Activated CD4-positive, alpha-beta T cell treated with anti-CD3 and anti-CD28 coated beads, Interleukin-2, amount 10 ng/mL, durations not matched to agents 7 days and 5 days (primary cell): ENCODE measurements around the gene OLIG3. TPM values are rescaled to one million over a fixed set of nuclear protein-coding genes. Genes with fewer than 3 reads are reported as not detected.

Experiments used
- CTCF ChIA-PET: fragments of 350-600 bp; sonication (Branson Sonifier 250); formaldehyde crosslinking; loops from one replicate; lab custom pipeline; 2021; ENCODE audit warnings: antibody characterized with exemption; lab: Charles Lee
- POLR2A ChIA-PET: fragments of 350-600 bp; sonication (Branson Sonifier 250); formaldehyde crosslinking; loops from one replicate; lab custom pipeline; 2021; ENCODE audit warnings: antibody characterized with exemption; lab: Charles Lee
- DNase-seq: peaks from one replicate; pipeline ENCODE4 v3.0.0-alpha.2; 2020
- H3K27ac Mint-ChIP-seq: one replicate; pipeline ENCODE4 v1.8.0; 2021; ENCODE audit warnings: mild to moderate bottlenecking, moderate library complexity, mixed read lengths
- H3K27me3 Mint-ChIP-seq: one replicate; pipeline ENCODE4 v1.8.0; 2021; ENCODE audit warnings: mixed read lengths
- H3K36me3 Mint-ChIP-seq: one replicate; pipeline ENCODE4 v1.8.0; 2021; ENCODE audit warnings: low read depth, mixed read lengths
- H3K4me1 Mint-ChIP-seq: one replicate; pipeline ENCODE4 v1.8.0; 2021; ENCODE audit warnings: mixed read lengths
- H3K4me3 Mint-ChIP-seq: one replicate; pipeline ENCODE4 v1.8.0; 2021; ENCODE audit warnings: mild to moderate bottlenecking, moderate library complexity, mixed read lengths
- H3K9me3 Mint-ChIP-seq: one replicate; pipeline ENCODE4 v1.8.0; 2021; ENCODE audit warnings: mixed read lengths
- total RNA-seq, 2 experiments: library from RNA; stranded (reverse); gene quantifications; one replicate each; pipeline ENCODE4 v1.2.3, GENCODE V29; 2021

Gene OLIG3
- total RNA-seq, result not detected

DNA sequence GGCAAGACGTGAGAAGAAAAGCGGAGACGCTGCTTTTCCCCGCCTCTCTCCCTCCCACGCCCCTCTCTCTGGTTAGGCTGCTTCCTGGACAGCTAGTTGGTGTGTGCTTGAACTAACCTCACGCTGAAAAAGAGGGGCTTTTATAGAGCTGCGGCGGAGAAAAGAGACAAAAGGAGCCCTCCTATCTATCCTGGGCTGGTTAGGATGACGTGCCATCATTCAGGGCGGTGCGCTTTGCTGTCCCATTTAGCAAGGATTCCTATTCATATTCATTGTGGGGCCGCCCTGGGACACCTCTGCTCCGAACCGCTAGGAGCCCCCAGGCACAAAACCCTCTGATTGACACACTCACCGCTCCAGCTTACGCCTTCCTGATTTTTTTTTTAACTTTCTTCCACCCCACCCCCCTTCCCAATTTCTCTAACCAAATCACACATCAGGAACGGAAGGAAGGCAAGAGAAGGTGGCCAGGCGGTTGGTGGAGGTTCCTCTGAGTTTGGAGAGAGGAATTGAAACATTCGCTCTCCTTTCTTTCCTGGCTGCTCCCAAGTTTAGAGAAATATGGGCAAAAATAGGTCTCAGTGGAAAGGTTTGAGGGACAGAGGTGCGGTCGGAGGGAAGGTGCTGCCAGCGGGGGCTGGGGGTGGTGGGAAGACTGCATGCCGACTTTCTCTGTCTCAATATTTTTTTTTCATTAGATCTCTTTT is at the start of gene OLIG3:
TSS of gene OLIG3 (minus strand) at position 114 of the 707 bp plus-strand sequence. CDS start 224 bp downstream, outside the sequence.
- peaks cover 65% of the 10 kb centered on the region for H3K4me1 Mint-ChIP-seq
- peak within 1 kb of the TSS; percentile 58 for H3K4me3 Mint-ChIP-seq
- H3K9me3 Mint-ChIP-seq, result peaks cover 4% of the 10 kb centered on the region
- ChIA-PET POLR2A (no interaction called here), CTCF (interaction anchor here (0.6 to 1.5 kb wide), 3 partner anchors 17 to 144 kb away, joined by 3 read pairs; no protein-coding TSS in a partner anchor)
- H3K27ac Mint-ChIP-seq, result peak within 1 kb of the TSS; percentile 83
- peaks cover 15% of the 10 kb centered on the region for H3K36me3 Mint-ChIP-seq
- peaks cover 96% of the 10 kb centered on the region for H3K27me3 Mint-ChIP-seq
- no peak for DNase-seq

DNA sequence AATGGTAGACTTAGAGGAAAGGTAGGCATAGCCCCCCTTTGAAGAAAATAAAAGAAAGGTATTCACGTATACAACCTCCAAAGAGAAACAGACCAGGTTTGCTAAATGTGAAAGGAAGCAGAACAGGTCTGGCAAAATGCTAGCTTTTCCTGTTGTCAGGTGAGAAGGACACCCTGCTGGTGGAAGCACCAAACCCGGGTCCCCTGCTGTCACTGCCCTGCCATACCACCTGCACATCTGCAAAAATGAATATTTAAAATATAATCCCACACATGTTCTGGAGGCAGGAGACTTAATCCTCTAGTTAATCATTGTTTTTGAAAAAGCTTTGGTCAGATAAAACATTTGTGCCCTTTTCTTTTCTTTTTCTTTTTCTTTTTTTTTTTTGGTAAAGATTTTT is 48.9 kb upstream of the OLIG3 start:
- no peak for DNase-seq
- ChIA-PET POLR2A (no interaction called here), CTCF (interaction anchor here (0.6 kb wide), 1 partner anchor 539 kb away, joined by 4 read pairs; no protein-coding TSS in a partner anchor)
- Mint-ChIP-seq H3K27ac (peak overlapping the region; percentile 59), H3K9me3 (peaks cover 12% of the 10 kb centered on the region), H3K36me3 (peaks cover 20% of the 10 kb centered on the region), H3K27me3 (peaks cover 11% of the 10 kb centered on the region), H3K4me1 (peaks cover 24% of the 10 kb centered on the region), H3K4me3 (no peak overlapping the region)

GRCh38 chr6:137542713-137543112 is 48.5 kb upstream of the OLIG3 start:
- DNase-seq, result no peak
- Mint-ChIP-seq H3K27me3 (peaks cover 10% of the 10 kb centered on the region), H3K27ac (peak overlapping the region; percentile 59), H3K36me3 (peaks cover 20% of the 10 kb centered on the region), H3K4me1 (peaks cover 24% of the 10 kb centered on the region), H3K4me3 (no peak overlapping the region), H3K9me3 (peaks cover 12% of the 10 kb centered on the region)
- CTCF ChIA-PET, result interaction anchor here (0.6 kb wide), 1 partner anchor 539 kb away, joined by 4 read pairs; no protein-coding TSS in a partner anchor
- POLR2A ChIA-PET, result no interaction called here

DNA sequence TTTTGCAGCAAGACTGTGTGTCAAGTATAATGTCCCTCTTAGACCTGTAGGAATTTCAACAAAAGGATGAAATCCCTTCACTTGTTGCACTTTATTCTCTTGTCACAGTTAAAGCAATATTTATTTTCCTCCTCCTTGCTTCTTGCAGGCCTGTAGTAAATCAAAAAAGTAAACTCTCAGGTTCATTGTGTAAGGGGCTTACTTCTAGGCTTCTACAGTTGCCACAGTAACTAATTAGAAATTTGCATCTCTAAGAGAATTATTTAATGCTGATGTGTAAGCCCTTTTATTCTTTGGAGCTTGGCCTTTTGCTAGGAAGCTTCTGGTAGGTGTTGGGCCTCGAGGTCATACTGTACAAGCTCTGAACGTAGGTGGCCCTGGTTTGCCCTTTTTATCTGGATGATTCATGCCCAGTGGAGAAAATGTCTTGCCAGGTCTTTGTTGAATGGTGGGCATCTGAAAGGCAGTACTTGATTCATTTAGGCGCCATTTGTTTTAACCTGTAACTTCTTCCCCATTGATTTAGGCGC is 47.4 kb upstream of the OLIG3 start:
- CTCF ChIA-PET, result no interaction called here
- Mint-ChIP-seq H3K27me3 (peaks cover 10% of the 10 kb centered on the region), H3K4me1 (peaks cover 24% of the 10 kb centered on the region), H3K9me3 (peaks cover 12% of the 10 kb centered on the region), H3K36me3 (peaks cover 20% of the 10 kb centered on the region), H3K4me3 (no peak overlapping the region), H3K27ac (no peak overlapping the region)
- POLR2A ChIA-PET, result no interaction called here
- DNase-seq, result no peak

DNA sequence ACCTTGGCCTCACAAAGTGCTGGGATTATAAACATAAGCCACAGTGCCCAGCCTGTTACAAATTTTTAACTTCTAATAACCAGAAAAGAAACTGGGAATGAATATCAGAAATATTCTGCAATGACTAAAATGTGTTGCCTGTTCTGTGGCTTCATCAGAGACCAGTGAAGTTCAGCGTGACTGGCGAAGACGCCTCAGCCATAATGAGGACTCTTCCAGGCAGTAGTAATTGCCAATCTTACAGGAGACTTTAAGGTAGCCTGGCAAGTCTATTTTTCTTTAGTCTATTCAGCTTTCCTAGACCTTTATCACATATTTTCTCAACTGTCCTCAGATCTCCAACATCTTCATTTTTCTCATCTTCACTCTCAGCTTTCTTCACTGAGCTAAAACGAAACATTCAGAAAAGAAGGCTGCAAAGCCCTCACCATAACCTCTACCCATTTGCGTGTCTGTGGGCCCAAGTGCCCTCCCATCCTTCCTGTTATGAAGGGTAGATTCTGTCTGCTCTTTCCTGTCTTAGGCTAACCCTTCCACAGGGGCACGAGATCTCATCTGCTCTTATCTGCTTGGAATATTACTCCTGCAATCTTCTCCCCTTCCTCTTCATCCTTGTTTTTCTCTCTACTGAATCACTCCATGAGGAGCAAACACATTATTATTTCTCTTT is 42.0 kb upstream of the OLIG3 start:
- peaks cover 27% of the 10 kb centered on the region for H3K36me3 Mint-ChIP-seq
- POLR2A ChIA-PET, result no interaction called here
- CTCF ChIA-PET, result interaction anchor here (0.8 to 2.2 kb wide), 2 partner anchors 9 to 23 kb away, joined by 3 to 7 read pairs; no protein-coding TSS in a partner anchor
- H3K4me3 Mint-ChIP-seq, result no peak overlapping the region
- H3K9me3 Mint-ChIP-seq, result peaks cover 13% of the 10 kb centered on the region
- H3K27ac Mint-ChIP-seq, result no peak overlapping the region
- DNase-seq, result peak; percentile 67
- H3K4me1 Mint-ChIP-seq, result peaks cover 5% of the 10 kb centered on the region
- H3K27me3 Mint-ChIP-seq, result peaks cover 4% of the 10 kb centered on the region

GRCh38 chr6:137531376-137532092 is 37.3 kb upstream of the OLIG3 start:
- ChIA-PET CTCF (no interaction called here), POLR2A (no interaction called here)
- H3K4me1 Mint-ChIP-seq, result peaks cover 9% of the 10 kb centered on the region
- DNase-seq, result no peak
- peaks cover 24% of the 10 kb centered on the region for H3K36me3 Mint-ChIP-seq
- H3K9me3 Mint-ChIP-seq, result peaks cover 20% of the 10 kb centered on the region
- H3K27me3 Mint-ChIP-seq, result peaks cover 12% of the 10 kb centered on the region
- H3K27ac Mint-ChIP-seq, result no peak overlapping the region
- H3K4me3 Mint-ChIP-seq, result no peak overlapping the region

GRCh38 chr6:137530404-137530803 is 36.2 kb upstream of the OLIG3 start:
- Mint-ChIP-seq H3K9me3 (peaks cover 26% of the 10 kb centered on the region), H3K36me3 (peaks cover 30% of the 10 kb centered on the region), H3K27ac (no peak overlapping the region), H3K27me3 (peaks cover 18% of the 10 kb centered on the region), H3K4me1 (peaks cover 9% of the 10 kb centered on the region), H3K4me3 (no peak overlapping the region)
- ChIA-PET POLR2A (no interaction called here), CTCF (interaction anchor here (0.6 kb wide), 1 partner anchor 42 kb away, joined by 3 read pairs; no protein-coding TSS in a partner anchor)
- no peak for DNase-seq

DNA sequence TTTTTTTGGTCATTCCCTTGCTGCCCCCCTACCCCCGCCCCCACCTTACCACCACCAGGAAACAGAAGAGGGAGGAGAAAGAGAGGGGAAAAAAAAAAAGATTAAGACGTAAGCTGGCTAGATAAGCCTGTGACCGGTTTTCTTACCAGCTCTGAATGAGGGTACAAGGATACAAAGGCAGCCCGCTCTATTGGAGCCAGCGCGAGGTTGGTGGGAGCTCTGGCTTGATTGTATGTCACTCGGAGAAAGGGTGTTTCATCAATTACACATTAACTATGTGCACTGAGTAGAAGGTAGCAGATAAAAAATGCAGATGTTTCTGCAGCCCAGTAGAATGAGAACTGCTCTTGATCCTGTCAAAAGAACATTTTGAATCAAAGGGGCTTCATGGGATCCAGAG is 28.6 kb upstream of the OLIG3 start:
- H3K27me3 Mint-ChIP-seq, result peaks cover 45% of the 10 kb centered on the region
- no peak overlapping the region for H3K4me3 Mint-ChIP-seq
- peaks cover 8% of the 10 kb centered on the region for H3K36me3 Mint-ChIP-seq
- H3K27ac Mint-ChIP-seq, result no peak overlapping the region
- H3K9me3 Mint-ChIP-seq, result peaks cover 24% of the 10 kb centered on the region
- no peak for DNase-seq
- ChIA-PET CTCF (no interaction called here), POLR2A (no interaction called here)
- H3K4me1 Mint-ChIP-seq, result peaks cover 2% of the 10 kb centered on the region

DNA sequence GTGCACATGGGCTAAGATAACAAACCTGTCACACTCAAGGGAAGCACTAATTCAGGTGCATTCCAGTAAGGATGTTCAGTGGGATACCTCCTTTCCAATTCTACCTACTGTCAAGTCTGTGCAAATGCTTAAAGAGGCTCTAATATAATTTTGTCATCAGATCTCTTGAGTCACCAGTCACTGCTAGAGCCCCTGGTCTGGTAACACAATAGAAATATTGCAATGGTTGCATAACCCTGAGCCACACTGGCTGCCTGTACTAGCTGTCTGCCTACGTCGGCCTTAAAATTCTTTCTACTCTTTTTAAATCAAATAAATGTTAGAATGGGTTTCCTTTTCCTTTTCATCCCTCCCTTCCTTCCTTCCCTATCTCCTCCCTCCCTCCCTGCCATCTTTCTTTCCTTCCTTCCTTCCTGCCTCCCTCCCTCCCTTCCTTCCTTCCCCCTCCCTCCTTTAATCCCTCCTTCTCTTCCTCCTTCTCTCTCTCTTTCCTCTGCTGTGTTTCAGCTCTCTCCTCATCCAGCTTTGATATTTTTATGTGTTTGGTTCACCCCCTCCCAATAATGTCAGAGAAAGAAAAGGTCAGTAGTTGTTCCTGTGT is 28.1 kb upstream of the OLIG3 start:
- H3K27me3 Mint-ChIP-seq, result peaks cover 50% of the 10 kb centered on the region
- no peak for DNase-seq
- peaks cover 2% of the 10 kb centered on the region for H3K4me1 Mint-ChIP-seq
- H3K27ac Mint-ChIP-seq, result no peak overlapping the region
- CTCF ChIA-PET, result no interaction called here
- H3K36me3 Mint-ChIP-seq, result peaks cover 10% of the 10 kb centered on the region
- H3K4me3 Mint-ChIP-seq, result no peak overlapping the region
- H3K9me3 Mint-ChIP-seq, result peaks cover 21% of the 10 kb centered on the region
- POLR2A ChIA-PET, result no interaction called here

- H3K9me3 Mint-ChIP-seq, result peaks cover 13% of the 10 kb centered on the region
- no peak overlapping the region for H3K4me3 Mint-ChIP-seq
- H3K36me3 Mint-ChIP-seq, result peaks cover 2% of the 10 kb centered on the region
- no peak overlapping the region for H3K27ac Mint-ChIP-seq
- no peak for DNase-seq
- H3K4me1 Mint-ChIP-seq, result peaks cover 2% of the 10 kb centered on the region
- CTCF ChIA-PET, result no interaction called here
- POLR2A ChIA-PET, result no interaction called here
- H3K27me3 Mint-ChIP-seq, result peaks cover 61% of the 10 kb centered on the region
These were observed 26.3 kb upstream of the OLIG3 start for GRCh38 chr6:137520520-137520919.

DNA sequence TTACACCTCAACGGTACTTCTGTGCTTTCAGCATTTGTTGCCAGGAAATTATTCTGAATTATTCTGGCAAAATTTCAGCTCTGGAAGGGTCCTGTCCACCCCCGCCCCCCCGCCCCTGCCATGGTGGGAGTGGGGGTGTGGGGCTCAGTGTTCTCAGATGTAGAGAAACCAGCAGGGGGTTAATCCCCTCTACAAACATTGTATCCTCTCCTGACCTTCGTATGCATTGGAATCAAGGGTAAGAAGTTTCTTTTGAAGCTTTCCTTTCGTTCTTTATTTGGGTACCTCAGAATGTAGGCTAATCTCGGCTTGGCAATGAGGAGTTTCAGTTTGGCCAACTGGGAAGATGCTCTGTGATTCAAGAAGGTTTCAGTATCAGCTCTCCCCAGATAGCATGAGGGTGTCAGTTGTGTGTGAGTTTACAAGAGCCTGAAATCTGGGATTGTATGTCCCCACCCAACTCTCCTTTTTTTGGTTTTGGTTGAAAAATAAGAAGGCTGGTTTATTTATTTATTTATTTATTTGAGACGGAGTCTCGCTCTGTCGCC is 25.5 kb upstream of the OLIG3 start:
- peaks cover 69% of the 10 kb centered on the region for H3K27me3 Mint-ChIP-seq
- ChIA-PET POLR2A (no interaction called here), CTCF (no interaction called here)
- H3K9me3 Mint-ChIP-seq, result peaks cover 7% of the 10 kb centered on the region
- no peak overlapping the region for H3K27ac Mint-ChIP-seq
- DNase-seq, result no peak
- H3K4me3 Mint-ChIP-seq, result no peak overlapping the region
- H3K4me1 Mint-ChIP-seq, result peaks cover 2% of the 10 kb centered on the region
- H3K36me3 Mint-ChIP-seq, result peaks cover 2% of the 10 kb centered on the region

- CTCF ChIA-PET, result interaction anchor here (1.0 kb wide), 1 partner anchor 16 kb away, joined by 3 read pairs; no protein-coding TSS in a partner anchor
- POLR2A ChIA-PET, result no interaction called here
- Mint-ChIP-seq H3K4me1 (peaks cover 2% of the 10 kb centered on the region), H3K9me3 (peaks cover 5% of the 10 kb centered on the region), H3K27ac (no peak overlapping the region), H3K36me3 (peaks cover 2% of the 10 kb centered on the region), H3K27me3 (peaks cover 77% of the 10 kb centered on the region), H3K4me3 (no peak overlapping the region)
- no peak for DNase-seq
These were observed 24.3 kb upstream of the OLIG3 start for GRCh38 chr6:137518386-137518983.
